Left kidney (tissue), 2 donors: ENCODE results near the gene FNBP1. TPM values are rescaled to one million over a fixed set of nuclear protein-coding genes. Genes with fewer than 3 reads are reported as not detected.
"Not testable (repeated sequence)": the region's sequence is repeated elsewhere in the genome, so short reads cannot be mapped to it uniquely, and the experiment has no call there.

Experiments
- DNase-seq: peaks from one replicate; pipeline ENCODE4 v3.0.0-alpha.2; 2013
- polyA plus RNA-seq: library from polyadenylated mRNA; unstranded; fragments of 120-200 nt; gene quantifications from one replicate; pipeline ENCODE4 v1.2.1, GENCODE V29; 2013; ENCODE audit not compliant: insufficient read length

The FNBP1 gene
- polyA plus RNA-seq, 1 donor: 57.8 TPM

GRCh38 chr9:130023144-130023787 is 19.7 kb downstream of the FNBP1 start:
- DNase-seq: no peak

- DNase-seq: no peak
Measured at GRCh38 chr9:130022566-130023143, 20.3 kb downstream of the FNBP1 start.

- not testable (repeated sequence) for DNase-seq
Measured at GRCh38 chr9:130021842-130022241, 21.1 kb downstream of the FNBP1 start.

GRCh38 chr9:130021123-130021522 is 21.9 kb downstream of the FNBP1 start:
- no peak for DNase-seq

GRCh38 chr9:130020618-130021017 is 22.4 kb downstream of the FNBP1 start:
- no peak for DNase-seq

- DNase-seq: no peak
Measured at GRCh38 chr9:130018265-130018664, 24.7 kb downstream of the FNBP1 start.

- not testable (repeated sequence) for DNase-seq
Measured at GRCh38 chr9:130017510-130017909, 25.5 kb downstream of the FNBP1 start.

- no peak for DNase-seq
Measured at GRCh38 chr9:130017076-130017475, 25.9 kb downstream of the FNBP1 start.

GRCh38 chr9:130015353-130016019 is 27.5 kb downstream of the FNBP1 start:
- no peak for DNase-seq

- no peak for DNase-seq
Measured at GRCh38 chr9:130013326-130013725, 29.7 kb downstream of the FNBP1 start.

- no peak for DNase-seq
Measured at GRCh38 chr9:130010151-130010988, 32.6 kb downstream of the FNBP1 start.

GRCh38 chr9:130009546-130009945 is 33.4 kb downstream of the FNBP1 start:
- DNase-seq: not testable (repeated sequence)

- no peak for DNase-seq
Measured at GRCh38 chr9:130008538-130008937, 34.5 kb downstream of the FNBP1 start.

GRCh38 chr9:130006952-130007351 is 36.0 kb downstream of the FNBP1 start:
- DNase-seq: not testable (repeated sequence)

- DNase-seq: no peak
Measured at GRCh38 chr9:130003943-130004552, 38.9 kb downstream of the FNBP1 start.

GRCh38 chr9:130002320-130002719 is 40.7 kb downstream of the FNBP1 start:
- DNase-seq: no peak

GRCh38 chr9:130001190-130001589 is 41.8 kb downstream of the FNBP1 start:
- DNase-seq: no peak

GRCh38 chr9:129999141-129999510 is 43.9 kb downstream of the FNBP1 start:
- no peak for DNase-seq

GRCh38 chr9:129998491-129999140 is 44.4 kb downstream of the FNBP1 start:
- no peak for DNase-seq

GRCh38 chr9:129997706-129998105 is 45.3 kb downstream of the FNBP1 start:
- DNase-seq: not testable (repeated sequence)

- no peak for DNase-seq
Measured at GRCh38 chr9:129996161-129996830, 46.7 kb downstream of the FNBP1 start.
